Measurements from ENCODE around the gene VKORC1.
A peak's percentile ranks its signal among the peaks of the same experiment; 100 is the strongest.

The VKORC1 gene

GRCh38 chr16:31127182-31127581 is 32.6 kb upstream of the VKORC1 start:
- no peaks in the 10 kb centered on the region for H3K4me1 ChIP-seq (ENCODE audit: control insufficient read depth in 2 of 2, insufficient read depth in 1 of 2, low read depth in 1 of 2, low read length in 2 of 2)
- H2AFZ ChIP-seq (ENCODE audit: low read length), result no peak overlapping the region
- H3K4ac ChIP-seq (ENCODE audit: low read length), result no peak overlapping the region
- no peak overlapping the region for H3K18ac ChIP-seq (ENCODE audit: low read length)
- no peak overlapping the region for H2BK15ac ChIP-seq (ENCODE audit: low read length)
- no peak for DNase-seq (ENCODE audit: low spot score)
- H3K9me3 ChIP-seq (replicated peaks in 1 of 2; ENCODE audit: control insufficient read depth in 2 of 2, insufficient read depth in 1 of 2, low read depth in 1 of 2, low read length in 2 of 2), result no peaks in the 10 kb centered on the region
- no peak overlapping the region for H3K27ac ChIP-seq (replicated peaks; ENCODE audit: low read length)
- no peak overlapping the region for H3K14ac ChIP-seq (ENCODE audit: low read length)
- no peak overlapping the region for H3K9ac ChIP-seq (ENCODE audit: low read depth, low read length, poor library complexity)
- no peak overlapping the region for H2AK5ac ChIP-seq (ENCODE audit: low read depth, low read length)
- H3K27me3 ChIP-seq (ENCODE audit: control insufficient read depth in 3 of 3, insufficient read depth in 3 of 3, low read depth in 1 of 3, low read length in 3 of 3), result no peaks in the 10 kb centered on the region
- no peak overlapping the region for H3K4me2 ChIP-seq (ENCODE audit: insufficient read depth, low read length, poor library complexity, severe bottlenecking)
- no peak overlapping the region for H3K4me3 ChIP-seq (ENCODE audit: low read length in 2 of 2)
- no peak overlapping the region for H4K8ac ChIP-seq (ENCODE audit: low read depth, low read length)
- H2BK12ac ChIP-seq (ENCODE audit: low read length), result no peak overlapping the region
- no peak overlapping the region for H4K91ac ChIP-seq (ENCODE audit: low read depth, low read length, poor library complexity)
- no peaks in the 10 kb centered on the region for H3K79me1 ChIP-seq (ENCODE audit: low read depth, low read length)
- no peak overlapping the region for H3K23ac ChIP-seq (ENCODE audit: low read depth, low read length, poor library complexity)
- no peak overlapping the region for H2BK5ac ChIP-seq (ENCODE audit: low read length)
- H3K36me3 ChIP-seq (replicated peaks in 1 of 2; ENCODE audit: control insufficient read depth in 2 of 2, insufficient read depth in 2 of 2, low read length in 2 of 2), result peaks cover 31 to 78% of the 10 kb centered on the region in 2 donors
- WGBS, 2 donors (ENCODE audit: extremely low coverage in 2 of 2, insufficient read length in 2 of 2, insufficient replicate concordance in 1 of 2), result no CpG with 5 or more reads among the region's 13 CpGs
- no peak overlapping the region for H2BK120ac ChIP-seq (ENCODE audit: low read depth, low read length)

GRCh38 chr16:31125844-31126243 is 31.2 kb upstream of the VKORC1 start:
- Histone ChIP-seq H3K4me3 (ENCODE audit: low read length in 2 of 2) (no peak overlapping the region), H3K4ac (ENCODE audit: low read length) (no peak overlapping the region), H4K8ac (ENCODE audit: low read depth, low read length) (no peak overlapping the region), H2BK120ac (ENCODE audit: low read depth, low read length) (no peak overlapping the region), H3K18ac (ENCODE audit: low read length) (no peak overlapping the region), H3K4me1 (ENCODE audit: control insufficient read depth in 2 of 2, insufficient read depth in 1 of 2, low read depth in 1 of 2, low read length in 2 of 2) (no peaks in the 10 kb centered on the region), H3K9ac (ENCODE audit: low read depth, low read length, poor library complexity) (no peak overlapping the region), H2BK12ac (ENCODE audit: low read length) (no peak overlapping the region), H3K14ac (ENCODE audit: low read length) (no peak overlapping the region), H2BK5ac (ENCODE audit: low read length) (no peak overlapping the region), H3K27me3 (ENCODE audit: control insufficient read depth in 3 of 3, insufficient read depth in 3 of 3, low read depth in 1 of 3, low read length in 3 of 3) (no peaks in the 10 kb centered on the region), H2BK15ac (ENCODE audit: low read length) (no peak overlapping the region), H2AK5ac (ENCODE audit: low read depth, low read length) (no peak overlapping the region), H3K9me3 (replicated peaks in 1 of 2; ENCODE audit: control insufficient read depth in 2 of 2, insufficient read depth in 1 of 2, low read depth in 1 of 2, low read length in 2 of 2) (no peaks in the 10 kb centered on the region), H3K27ac (replicated peaks; ENCODE audit: low read length) (no peak overlapping the region), H3K23ac (ENCODE audit: low read depth, low read length, poor library complexity) (no peak overlapping the region), H3K4me2 (ENCODE audit: insufficient read depth, low read length, poor library complexity, severe bottlenecking) (no peak overlapping the region), H2AFZ (ENCODE audit: low read length) (no peak overlapping the region), H4K91ac (ENCODE audit: low read depth, low read length, poor library complexity) (no peak overlapping the region), H3K79me1 (ENCODE audit: low read depth, low read length) (no peaks in the 10 kb centered on the region), H3K36me3 (replicated peaks in 1 of 2; ENCODE audit: control insufficient read depth in 2 of 2, insufficient read depth in 2 of 2, low read length in 2 of 2) (peaks cover 33 to 78% of the 10 kb centered on the region in 2 donors)
- WGBS, 2 donors (ENCODE audit: extremely low coverage in 2 of 2, insufficient read length in 2 of 2, insufficient replicate concordance in 1 of 2), result no CpG with 5 or more reads among the region's 3 CpGs
- no peak for DNase-seq (ENCODE audit: low spot score)

DNA sequence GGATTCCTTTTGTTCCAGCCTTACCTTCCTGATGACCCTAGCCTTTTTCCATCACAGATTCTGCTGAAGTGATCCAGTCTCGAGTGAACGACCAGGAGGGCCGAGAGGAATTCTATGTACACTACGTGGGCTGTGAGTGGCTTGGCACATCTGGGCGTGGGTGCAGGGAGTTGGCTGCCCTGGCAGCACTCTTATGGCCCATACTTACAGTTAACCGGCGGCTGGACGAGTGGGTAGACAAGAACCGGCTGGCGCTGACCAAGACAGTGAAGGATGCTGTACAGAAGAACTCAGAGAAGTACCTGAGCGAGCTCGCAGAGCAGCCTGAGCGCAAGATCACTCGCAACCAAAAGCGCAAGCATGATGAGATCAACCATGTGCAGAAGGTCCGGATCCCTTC is 25.5 kb upstream of the VKORC1 start:
- H2BK15ac ChIP-seq (ENCODE audit: low read length), result no peak overlapping the region

DNA sequence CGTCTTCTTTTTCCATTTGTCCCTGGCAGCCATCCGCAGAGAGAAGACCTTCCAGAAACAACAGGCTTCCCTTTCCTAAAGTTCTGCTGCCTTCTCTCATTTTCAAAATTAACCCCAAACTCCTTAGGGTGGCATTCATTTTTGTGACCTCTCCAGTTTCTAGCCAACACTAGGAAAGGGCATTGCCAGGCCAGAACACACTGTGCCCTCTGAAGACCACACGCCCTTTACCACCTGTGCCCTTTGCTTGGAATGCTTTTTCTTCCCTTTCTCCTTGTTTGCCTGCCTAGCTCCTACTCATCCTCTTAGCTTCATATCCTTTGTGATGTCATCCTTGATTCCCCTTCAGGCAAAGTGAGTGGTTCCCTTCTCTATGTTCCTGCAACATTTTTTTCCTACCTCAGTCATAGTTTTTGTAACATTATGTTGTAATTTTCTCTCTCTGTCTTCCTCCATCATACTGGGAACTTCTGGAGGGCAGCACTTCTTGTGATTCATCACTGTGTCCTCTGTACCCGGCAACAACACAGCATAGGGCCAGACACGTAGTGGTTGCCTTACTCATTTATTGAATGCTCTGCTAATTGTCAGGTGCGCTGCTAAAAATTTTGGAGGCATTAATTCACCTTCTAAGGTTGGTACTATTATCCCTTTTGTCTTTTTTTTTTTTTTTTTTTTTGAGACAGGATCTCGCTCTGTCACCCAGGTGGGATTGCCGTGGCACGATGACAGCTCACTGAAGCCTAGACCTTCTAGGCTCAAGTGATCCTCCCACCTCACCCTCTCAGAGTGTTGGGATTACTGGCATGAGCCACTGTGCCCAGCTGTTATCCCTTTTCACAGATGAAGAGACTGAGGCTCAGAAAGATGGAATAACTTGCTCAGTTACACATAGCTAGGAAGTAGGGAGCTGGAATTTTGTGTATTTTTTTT is 23.9 kb upstream of the VKORC1 start:
- Histone ChIP-seq H3K36me3 (replicated peaks in 1 of 2; ENCODE audit: control insufficient read depth in 2 of 2, insufficient read depth in 2 of 2, low read length in 2 of 2) (peaks cover 23 to 49% of the 10 kb centered on the region in 2 donors), H3K18ac (ENCODE audit: low read length) (no peak overlapping the region), H2AFZ (ENCODE audit: low read length) (peak overlapping the region; percentile 64), H2AK5ac (ENCODE audit: low read depth, low read length) (no peak overlapping the region), H3K4me3 (ENCODE audit: low read length in 2 of 2) (peak overlapping the region; percentile 70 to 82), H2BK5ac (ENCODE audit: low read length) (no peak overlapping the region), H3K9me3 (replicated peaks in 1 of 2; ENCODE audit: control insufficient read depth in 2 of 2, insufficient read depth in 1 of 2, low read depth in 1 of 2, low read length in 2 of 2) (no peaks in the 10 kb centered on the region), H3K4me2 (ENCODE audit: insufficient read depth, low read length, poor library complexity, severe bottlenecking) (peak overlapping the region; percentile 82), H3K27ac (replicated peaks; ENCODE audit: low read length) (no peak overlapping the region), H2BK120ac (ENCODE audit: low read depth, low read length) (no peak overlapping the region), H3K9ac (ENCODE audit: low read depth, low read length, poor library complexity) (peak overlapping the region; percentile 64), H3K27me3 (ENCODE audit: control insufficient read depth in 3 of 3, insufficient read depth in 3 of 3, low read depth in 1 of 3, low read length in 3 of 3) (no peaks in the 10 kb centered on the region), H2BK15ac (ENCODE audit: low read length) (no peak overlapping the region), H4K91ac (ENCODE audit: low read depth, low read length, poor library complexity) (no peak overlapping the region), H4K8ac (ENCODE audit: low read depth, low read length) (no peak overlapping the region), H3K14ac (ENCODE audit: low read length) (no peak overlapping the region), H3K4me1 (ENCODE audit: control insufficient read depth in 2 of 2, insufficient read depth in 1 of 2, low read depth in 1 of 2, low read length in 2 of 2) (peaks cover 3 to 5% of the 10 kb centered on the region in 2 donors), H2BK12ac (ENCODE audit: low read length) (no peak overlapping the region), H3K4ac (ENCODE audit: low read length) (no peak overlapping the region), H3K79me1 (ENCODE audit: low read depth, low read length) (peaks cover 7% of the 10 kb centered on the region), H3K23ac (ENCODE audit: low read depth, low read length, poor library complexity) (no peak overlapping the region)
- WGBS, 2 donors (ENCODE audit: extremely low coverage in 2 of 2, insufficient read length in 2 of 2, insufficient replicate concordance in 1 of 2), result no CpG with 5 or more reads among the region's 9 CpGs
- no peak for DNase-seq (ENCODE audit: low spot score)

More for the DNA sequence above, 25.5 kb upstream of the VKORC1 start:
- Histone ChIP-seq H2AK5ac (ENCODE audit: low read depth, low read length) (no peak overlapping the region), H3K4me3 (ENCODE audit: low read length in 2 of 2) (no peak overlapping the region), H3K4me2 (ENCODE audit: insufficient read depth, low read length, poor library complexity, severe bottlenecking) (no peak overlapping the region), H2BK5ac (ENCODE audit: low read length) (no peak overlapping the region), H3K4me1 (ENCODE audit: control insufficient read depth in 2 of 2, insufficient read depth in 1 of 2, low read depth in 1 of 2, low read length in 2 of 2) (peaks cover 3 to 5% of the 10 kb centered on the region in 2 donors), H3K79me1 (ENCODE audit: low read depth, low read length) (peaks cover 7% of the 10 kb centered on the region), H3K27ac (replicated peaks; ENCODE audit: low read length) (no peak overlapping the region), H3K4ac (ENCODE audit: low read length) (no peak overlapping the region), H2BK12ac (ENCODE audit: low read length) (no peak overlapping the region), H3K23ac (ENCODE audit: low read depth, low read length, poor library complexity) (no peak overlapping the region), H3K9me3 (replicated peaks in 1 of 2; ENCODE audit: control insufficient read depth in 2 of 2, insufficient read depth in 1 of 2, low read depth in 1 of 2, low read length in 2 of 2) (no peaks in the 10 kb centered on the region), H3K18ac (ENCODE audit: low read length) (no peak overlapping the region), H2AFZ (ENCODE audit: low read length) (no peak overlapping the region), H4K8ac (ENCODE audit: low read depth, low read length) (no peak overlapping the region), H3K27me3 (ENCODE audit: control insufficient read depth in 3 of 3, insufficient read depth in 3 of 3, low read depth in 1 of 3, low read length in 3 of 3) (no peaks in the 10 kb centered on the region), H3K14ac (ENCODE audit: low read length) (no peak overlapping the region), H3K9ac (ENCODE audit: low read depth, low read length, poor library complexity) (no peak overlapping the region), H2BK120ac (ENCODE audit: low read depth, low read length) (no peak overlapping the region), H3K36me3 (replicated peaks in 1 of 2; ENCODE audit: control insufficient read depth in 2 of 2, insufficient read depth in 2 of 2, low read length in 2 of 2) (peaks cover 22 to 59% of the 10 kb centered on the region in 2 donors), H4K91ac (ENCODE audit: low read depth, low read length, poor library complexity) (no peak overlapping the region)
- no peak for DNase-seq (ENCODE audit: low spot score)
- WGBS, 2 donors (ENCODE audit: extremely low coverage in 2 of 2, insufficient read length in 2 of 2, insufficient replicate concordance in 1 of 2), result no CpG with 5 or more reads among the region's 16 CpGs
